Erythroblast (primary cell): ENCODE data around the gene LLCFC1.

Experiments used
- GATA1 ChIP-seq: IDR thresholded peaks from 2 replicates; pipeline ENCODE4 v1.6.1; 2011; ENCODE audit warnings: low read depth, mild to moderate bottlenecking, control low read depth, low read length, moderate library complexity
- POLR2A ChIP-seq: IDR thresholded peaks from 2 replicates; pipeline ENCODE4 v1.6.1; 2011; ENCODE audit warnings: mild to moderate bottlenecking, low read length

DNA sequence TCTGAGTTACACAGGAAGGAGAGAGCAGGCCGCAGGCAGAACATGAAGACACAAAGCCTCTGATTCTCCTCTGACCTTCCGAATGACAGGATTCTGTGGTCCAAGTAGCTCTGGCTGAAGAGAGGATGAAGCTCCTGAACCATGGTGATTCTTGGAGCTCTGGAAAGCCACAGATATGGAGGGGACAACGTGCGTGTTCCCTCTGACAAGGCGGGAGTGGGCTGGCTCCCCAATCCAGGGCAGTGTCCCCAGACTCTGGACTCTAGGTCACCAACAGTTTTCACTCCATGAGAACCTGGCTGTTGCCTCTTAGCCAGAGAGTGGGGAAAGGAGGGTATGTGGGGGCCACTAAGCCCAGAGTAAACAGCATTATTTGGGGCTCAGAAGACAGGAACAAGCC, 46.3 kb upstream of the LLCFC1 start:
- no peak for TF ChIP-seq POLR2A
- TF ChIP-seq GATA1: no peak
